Prostate gland (tissue), 2 donors: Measurements from ENCODE around the gene POLG2. TPM values are rescaled to one million over a fixed set of nuclear protein-coding genes. Genes with fewer than 3 reads are reported as not detected.

Experiments
- DNase-seq: peaks from one replicate; pipeline ENCODE4 v3.0.0-alpha.2; 2019; ENCODE audit warnings: low spot score
- H3K27ac ChIP-seq, 2 donors: fragments of 200-600 bp; sonication (generic); 2 replicates each; pipeline ENCODE4 v1.5.1; 2017 to 2019
- H3K27me3 ChIP-seq: fragments of 200-600 bp; sonication (generic); replicated peaks from 2 replicates; pipeline ENCODE4 v1.5.1; 2019; ENCODE audit not compliant: insufficient read depth
- H3K36me3 ChIP-seq, 2 donors: fragments of 200-600 bp; sonication (generic); 1 replicate in 1 of 2; 2 replicates in 1 of 2; pipeline versions ENCODE4 v1.5.1 to v1.8.1; 2017 to 2019
- H3K4me1 ChIP-seq: fragments of 200-600 bp; sonication (generic); replicated peaks from 2 replicates; pipeline ENCODE4 v1.5.1; 2019
- H3K4me3 ChIP-seq, 2 donors: fragments of 200-600 bp; sonication (generic); 2 replicates each; pipeline ENCODE4 v1.5.1; 2017 to 2019
- H3K9me3 ChIP-seq: fragments of 200-600 bp; sonication (generic); 2 replicates; pipeline ENCODE4 v1.5.1; 2017
- POLR2A ChIP-seq: fragments of 450-650 bp; IDR thresholded peaks from one replicate; pipeline ENCODE4 v1.6.1; 2016; ENCODE audit warnings: antibody characterized with exemption, mild to moderate bottlenecking
- POLR2AphosphoS5 ChIP-seq: sonication (generic); formaldehyde crosslinking; IDR thresholded peaks from one replicate; pipeline ENCODE4 v1.6.1; 2017; ENCODE audit warnings: antibody characterized with exemption
- WGBS: methylation state at CpG from one replicate; pipeline ENCODE4 v1.1.5; 2018; 5-methylcytosine and 5-hydroxymethylcytosine counted together
- intact Hi-C: fragments of 100-400 bp; cut with DNase I; formaldehyde crosslinking; loops from one replicate; pipeline ENCODE4 v1.14.2; 2022
- total RNA-seq, 2 donors: library from RNA; depleted of rRNA; stranded (reverse); fragments of >200 nt; gene quantifications; one replicate each; pipeline ENCODE4 v1.1.0, GENCODE V29; 2016
- TF ChIP-seq, protein P1 (sequence below), 4 experiments: fragments of 200-600 bp in 2 of 4; fragments of 450-650 bp in 2 of 4; sonication (generic) in 2 of 4; IDR thresholded peaks; 1 replicate in 3 of 4; 2 replicates in 1 of 4; pipeline ENCODE4 v1.5.1; 2016 to 2019; ENCODE audit warnings: antibody characterized with exemption in 4 of 4, mild to moderate bottlenecking in 2 of 4, moderate library complexity in 2 of 4

Gene POLG2
- total RNA-seq, 2 donors from 2014 or later, result 5.3 to 9.7 TPM

DNA sequence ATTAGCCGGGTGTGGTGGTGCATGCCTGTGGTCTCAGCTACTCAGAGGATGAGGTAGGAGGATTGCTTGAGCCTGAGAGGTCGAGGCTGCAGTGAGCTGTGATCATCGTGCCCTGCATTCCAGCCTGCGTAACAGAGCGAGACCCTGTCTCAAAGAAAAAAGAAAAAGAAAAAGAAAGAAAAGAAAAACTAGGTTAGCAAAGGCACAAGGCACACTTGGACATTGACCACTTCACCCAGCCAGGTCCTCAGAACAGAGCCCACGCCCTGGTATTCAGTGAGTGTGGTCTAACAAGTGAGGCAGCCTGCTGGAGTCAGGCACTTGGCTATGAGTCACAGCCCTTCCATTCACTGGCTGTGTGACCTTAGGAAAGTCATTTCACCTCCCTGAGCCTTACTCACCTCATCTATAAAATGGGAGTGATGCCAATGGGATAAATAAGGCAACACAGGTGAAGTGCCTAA lies 37.5 kb downstream of the POLG2 start:
- DNase-seq, result no peak
- intact Hi-C loops, result no loop called here
- Histone ChIP-seq H3K4me3 (no peak overlapping the region), H3K36me3 (no peaks in the 10 kb centered on the region), H3K4me1 (no peaks in the 10 kb centered on the region), H3K27me3 (no peaks in the 10 kb centered on the region), H3K27ac (no peak overlapping the region), H3K9me3 (no peaks in the 10 kb centered on the region)
- TF ChIP-seq POLR2A (no peak), POLR2AphosphoS5 (no peak)
- TF ChIP-seq, protein P1, sequence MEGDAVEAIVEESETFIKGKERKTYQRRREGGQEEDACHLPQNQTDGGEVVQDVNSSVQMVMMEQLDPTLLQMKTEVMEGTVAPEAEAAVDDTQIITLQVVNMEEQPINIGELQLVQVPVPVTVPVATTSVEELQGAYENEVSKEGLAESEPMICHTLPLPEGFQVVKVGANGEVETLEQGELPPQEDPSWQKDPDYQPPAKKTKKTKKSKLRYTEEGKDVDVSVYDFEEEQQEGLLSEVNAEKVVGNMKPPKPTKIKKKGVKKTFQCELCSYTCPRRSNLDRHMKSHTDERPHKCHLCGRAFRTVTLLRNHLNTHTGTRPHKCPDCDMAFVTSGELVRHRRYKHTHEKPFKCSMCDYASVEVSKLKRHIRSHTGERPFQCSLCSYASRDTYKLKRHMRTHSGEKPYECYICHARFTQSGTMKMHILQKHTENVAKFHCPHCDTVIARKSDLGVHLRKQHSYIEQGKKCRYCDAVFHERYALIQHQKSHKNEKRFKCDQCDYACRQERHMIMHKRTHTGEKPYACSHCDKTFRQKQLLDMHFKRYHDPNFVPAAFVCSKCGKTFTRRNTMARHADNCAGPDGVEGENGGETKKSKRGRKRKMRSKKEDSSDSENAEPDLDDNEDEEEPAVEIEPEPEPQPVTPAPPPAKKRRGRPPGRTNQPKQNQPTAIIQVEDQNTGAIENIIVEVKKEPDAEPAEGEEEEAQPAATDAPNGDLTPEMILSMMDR (IDR thresholded peaks at IDR 0.05), result no peak
- WGBS, result 83% methylated on average over 6 of the region's 6 CpGs

- TF ChIP-seq POLR2A (no peak), POLR2AphosphoS5 (no peak)
- TF ChIP-seq, protein P1 (IDR thresholded peaks at IDR 0.05), result no peak
- H3K27ac ChIP-seq, result no peak overlapping the region
- no peaks in the 10 kb centered on the region for H3K27me3 ChIP-seq
- no peaks in the 10 kb centered on the region for H3K4me1 ChIP-seq
- WGBS, result 76% methylated on average over 8 of the region's 8 CpGs
- DNase-seq, result no peak
- no peak overlapping the region for H3K4me3 ChIP-seq
- H3K36me3 ChIP-seq, result no peaks in the 10 kb centered on the region
- H3K9me3 ChIP-seq, result no peaks in the 10 kb centered on the region
- intact Hi-C loops, result no loop called here
Observed at GRCh38 chr17:64458756-64459155, 38.1 kb downstream of the POLG2 start.

GRCh38 chr17:64457156-64457555 lies 39.7 kb downstream of the POLG2 start:
- Histone ChIP-seq H3K4me1 (no peaks in the 10 kb centered on the region), H3K4me3 (no peak overlapping the region), H3K27ac (no peak overlapping the region), H3K9me3 (no peaks in the 10 kb centered on the region), H3K27me3 (no peaks in the 10 kb centered on the region), H3K36me3 (no peaks in the 10 kb centered on the region)
- WGBS, result 84% methylated on average over 7 of the region's 7 CpGs
- DNase-seq, result no peak
- intact Hi-C loops, result no loop called here
- TF ChIP-seq, protein P1 (IDR thresholded peaks at IDR 0.05), result no peak
- TF ChIP-seq POLR2A (no peak), POLR2AphosphoS5 (no peak)

DNA sequence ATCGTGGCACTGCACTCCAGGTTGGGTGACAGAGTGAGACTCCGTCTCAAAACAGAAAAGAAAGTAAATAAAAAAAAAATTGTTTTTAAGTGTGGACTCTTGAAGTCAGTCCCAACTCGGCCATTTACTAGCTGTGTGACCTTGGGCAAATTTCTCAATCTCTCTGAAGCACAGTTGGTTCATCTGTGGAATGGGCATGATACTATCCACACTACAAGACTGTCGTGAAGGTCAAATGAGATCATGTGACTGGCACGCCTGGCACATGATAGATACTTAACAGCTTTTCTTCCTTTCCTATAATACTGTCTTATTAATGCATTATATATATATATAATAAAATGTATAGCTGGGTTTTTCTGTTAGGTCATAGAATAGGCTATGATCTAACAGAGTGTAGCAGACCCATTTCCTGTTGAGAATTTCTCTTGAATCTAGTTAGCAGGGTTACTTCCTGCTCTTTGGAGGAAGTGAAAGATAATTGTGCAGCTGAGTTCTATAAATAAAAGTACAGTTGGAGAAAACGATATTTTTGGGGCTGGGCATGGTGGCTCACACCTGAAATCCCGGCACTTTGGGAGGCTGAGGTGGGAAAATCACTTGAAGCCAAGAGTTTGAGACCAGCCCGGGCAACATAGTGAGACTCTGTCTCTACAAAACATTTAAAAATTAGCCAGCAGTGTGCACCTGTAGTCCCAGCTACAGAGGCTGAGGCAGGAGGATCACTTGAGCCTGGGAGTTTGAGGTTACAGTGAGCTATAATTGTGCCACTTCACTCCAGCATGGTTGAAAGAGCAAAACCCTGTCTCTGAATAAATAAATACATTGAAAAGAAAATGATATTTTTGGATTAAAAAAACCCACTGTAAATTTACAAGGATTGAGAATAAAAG lies 40.6 kb downstream of the POLG2 start:
- Histone ChIP-seq H3K27me3 (no peaks in the 10 kb centered on the region), H3K36me3 (no peaks in the 10 kb centered on the region), H3K9me3 (no peaks in the 10 kb centered on the region), H3K4me1 (no peaks in the 10 kb centered on the region), H3K27ac (no peak overlapping the region), H3K4me3 (no peak overlapping the region)
- no peak for DNase-seq
- TF ChIP-seq POLR2AphosphoS5 (no peak), POLR2A (no peak)
- TF ChIP-seq, protein P1 (IDR thresholded peaks at IDR 0.05), result no peak
- 88% methylated on average over 8 of the region's 8 CpGs for WGBS
- intact Hi-C loops, result no loop called here

DNA sequence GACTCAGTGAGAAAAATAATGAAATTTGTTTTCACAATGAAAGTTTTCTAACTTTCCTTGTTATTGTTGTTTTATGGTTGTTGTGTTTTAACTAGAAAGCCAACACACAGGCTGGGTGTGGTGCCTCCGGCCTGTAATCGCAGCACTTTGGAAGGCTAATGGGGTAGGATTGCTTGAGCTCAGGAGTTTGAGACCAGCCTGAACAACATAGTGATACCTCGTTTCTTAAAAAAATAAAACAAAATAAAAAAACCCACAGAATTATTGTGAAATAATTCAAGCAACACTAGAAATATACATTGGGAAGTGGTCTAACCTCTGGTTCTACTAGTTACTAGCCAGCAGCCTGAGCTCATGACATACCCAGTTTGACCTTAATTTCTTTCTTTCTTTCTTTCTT lies 47.3 kb downstream of the POLG2 start:
- H3K27ac ChIP-seq, result no peak overlapping the region
- intact Hi-C loops, result no loop called here
- H3K4me3 ChIP-seq, result no peak overlapping the region

More for the DNA sequence above, 47.3 kb downstream of the POLG2 start:
- no peak for DNase-seq
- 83% methylated on average over 3 of the region's 3 CpGs for WGBS
- Histone ChIP-seq H3K36me3 (no peaks in the 10 kb centered on the region), H3K4me1 (no peaks in the 10 kb centered on the region), H3K9me3 (no peaks in the 10 kb centered on the region), H3K27me3 (no peaks in the 10 kb centered on the region)
- TF ChIP-seq POLR2AphosphoS5 (no peak), POLR2A (no peak)
- TF ChIP-seq, protein P1 (IDR thresholded peaks at IDR 0.05), result no peak
